Measurements from ENCODE around the gene TH. TPM values are rescaled to one million over a fixed set of nuclear protein-coding genes. Genes with fewer than 3 reads are reported as not detected.

The TH gene
- total RNA-seq, 1 donor: not detected

DNA sequence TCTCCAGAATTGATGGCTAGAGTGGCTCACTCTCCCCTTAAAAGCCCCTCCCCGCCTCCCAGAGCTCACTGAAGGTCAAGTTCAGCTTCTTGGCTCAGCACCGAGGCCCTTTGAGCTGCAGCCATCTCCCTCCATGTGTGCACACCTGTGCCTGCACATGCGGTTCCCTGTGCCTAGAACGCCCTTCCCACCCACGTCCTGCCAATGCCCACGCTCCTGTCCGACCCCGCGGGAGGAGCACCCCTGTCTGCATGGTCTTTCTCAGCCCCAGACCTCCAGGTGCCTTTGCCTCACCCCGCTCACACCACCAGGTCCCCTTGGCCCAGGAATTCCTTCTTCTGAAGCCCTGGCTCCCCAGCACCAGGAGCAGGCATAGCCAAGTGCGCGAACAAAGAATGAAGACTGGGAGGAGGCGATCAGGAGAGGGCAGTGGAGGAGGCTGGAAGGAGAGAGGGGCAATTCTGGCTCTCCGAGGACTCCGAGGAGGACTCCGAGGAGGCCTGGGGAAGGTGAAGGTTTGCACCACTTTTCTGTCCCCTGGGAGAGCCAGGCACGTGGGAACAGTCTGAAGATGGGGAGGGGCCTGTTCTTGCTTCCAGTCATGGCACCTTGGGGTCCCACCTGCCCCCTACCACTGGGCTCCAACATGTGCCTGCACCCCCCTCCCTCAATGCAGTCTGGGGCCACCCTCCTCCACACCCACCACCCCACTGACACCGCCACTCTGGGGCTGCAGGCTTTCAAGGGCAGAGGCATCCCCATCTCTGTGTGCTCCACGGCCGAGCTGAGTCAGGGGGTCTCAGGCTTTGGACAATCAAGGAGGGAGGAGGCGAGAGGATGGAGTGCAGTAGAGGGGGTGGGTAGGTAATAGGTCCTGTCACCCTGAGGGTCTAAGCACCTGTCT is 50.1 kb downstream of the TH start:
- TF ChIP-seq, protein P1, sequence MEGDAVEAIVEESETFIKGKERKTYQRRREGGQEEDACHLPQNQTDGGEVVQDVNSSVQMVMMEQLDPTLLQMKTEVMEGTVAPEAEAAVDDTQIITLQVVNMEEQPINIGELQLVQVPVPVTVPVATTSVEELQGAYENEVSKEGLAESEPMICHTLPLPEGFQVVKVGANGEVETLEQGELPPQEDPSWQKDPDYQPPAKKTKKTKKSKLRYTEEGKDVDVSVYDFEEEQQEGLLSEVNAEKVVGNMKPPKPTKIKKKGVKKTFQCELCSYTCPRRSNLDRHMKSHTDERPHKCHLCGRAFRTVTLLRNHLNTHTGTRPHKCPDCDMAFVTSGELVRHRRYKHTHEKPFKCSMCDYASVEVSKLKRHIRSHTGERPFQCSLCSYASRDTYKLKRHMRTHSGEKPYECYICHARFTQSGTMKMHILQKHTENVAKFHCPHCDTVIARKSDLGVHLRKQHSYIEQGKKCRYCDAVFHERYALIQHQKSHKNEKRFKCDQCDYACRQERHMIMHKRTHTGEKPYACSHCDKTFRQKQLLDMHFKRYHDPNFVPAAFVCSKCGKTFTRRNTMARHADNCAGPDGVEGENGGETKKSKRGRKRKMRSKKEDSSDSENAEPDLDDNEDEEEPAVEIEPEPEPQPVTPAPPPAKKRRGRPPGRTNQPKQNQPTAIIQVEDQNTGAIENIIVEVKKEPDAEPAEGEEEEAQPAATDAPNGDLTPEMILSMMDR (IDR thresholded peaks at IDR 0.05; ENCODE audit: insufficient read depth, low read depth, low read length): no peak
- no peak for DNase-seq (ENCODE audit: low read depth)
- no peak overlapping the region for H3K4me3 ChIP-seq (ENCODE audit: low read depth, low read length)

- no peak for DNase-seq (ENCODE audit: low read depth)
- no peak overlapping the region for H3K4me3 ChIP-seq (ENCODE audit: low read depth, low read length)
- TF ChIP-seq, protein P1 (IDR thresholded peaks at IDR 0.05; ENCODE audit: insufficient read depth, low read depth, low read length): no peak
These were observed 51.1 kb downstream of the TH start for GRCh38 chr11:2120359-2121100.

DNA sequence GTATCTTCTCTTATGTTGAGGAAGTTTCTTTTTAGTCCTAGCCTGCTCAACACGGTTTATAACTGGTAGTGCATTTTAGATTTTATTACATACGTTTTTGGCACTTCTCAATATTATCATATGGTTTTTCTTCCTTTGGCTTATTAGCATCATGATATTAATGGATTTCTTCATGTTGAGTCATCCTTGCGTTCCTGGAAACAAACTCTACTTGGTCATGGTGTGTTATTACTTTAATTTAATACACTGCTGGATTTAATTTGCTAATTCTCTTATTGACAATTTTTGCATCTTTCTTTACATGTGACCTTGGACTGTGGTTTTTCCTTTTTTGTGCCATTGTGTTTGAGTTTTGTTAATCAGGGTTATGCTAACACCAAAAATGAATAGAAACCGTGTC is 52.9 kb downstream of the TH start:
- TF ChIP-seq, protein P1 (IDR thresholded peaks at IDR 0.05; ENCODE audit: insufficient read depth, low read depth, low read length): no peak

GRCh38 chr11:2116680-2117079 is 54.9 kb downstream of the TH start:
- TF ChIP-seq, protein P1 (IDR thresholded peaks at IDR 0.05; ENCODE audit: insufficient read depth, low read depth, low read length): no peak
- no peak for DNase-seq (ENCODE audit: low read depth)

More for the DNA sequence above, 52.9 kb downstream of the TH start:
- DNase-seq (ENCODE audit: low read depth): no peak
- H3K4me3 ChIP-seq (ENCODE audit: low read depth, low read length): no peak overlapping the region

GRCh38 chr11:2115308-2115707 is 56.3 kb downstream of the TH start:
- H3K4me3 ChIP-seq (ENCODE audit: low read depth, low read length): no peak overlapping the region
- TF ChIP-seq, protein P1 (IDR thresholded peaks at IDR 0.05; ENCODE audit: insufficient read depth, low read depth, low read length): no peak
- no peak for DNase-seq (ENCODE audit: low read depth)

More at GRCh38 chr11:2116680-2117079, 54.9 kb downstream of the TH start:
- H3K4me3 ChIP-seq (ENCODE audit: low read depth, low read length): no peak overlapping the region

GRCh38 chr11:2114430-2115241 is 57.0 kb downstream of the TH start:
- H3K4me3 ChIP-seq (ENCODE audit: low read depth, low read length): no peak overlapping the region
- TF ChIP-seq, protein P1 (IDR thresholded peaks at IDR 0.05; ENCODE audit: insufficient read depth, low read depth, low read length): no peak
- DNase-seq (ENCODE audit: low read depth): no peak

Measured in fibroblast of villous mesenchyme (primary cell).